HK-2 (cell line): ENCODE data around the gene PSMD4.
A peak's percentile ranks its signal among the peaks of the same experiment; 100 is the strongest.
"Not testable (repeated sequence)": the region's sequence is repeated elsewhere in the genome, so short reads cannot be mapped to it uniquely, and the experiment has no call there.

Source experiments
- DNase-seq: peaks from one replicate; pipeline ENCODE4 v3.0.0-alpha.2; 2018; ENCODE audit not compliant: unreplicated experiment

Gene PSMD4

GRCh38 chr1:151273924-151274466 lies 19.5 kb downstream of the PSMD4 start:
- no peak for DNase-seq

GRCh38 chr1:151275341-151275740 lies 20.8 kb downstream of the PSMD4 start:
- not testable (repeated sequence) for DNase-seq

GRCh38 chr1:151277249-151277648 lies 22.7 kb downstream of the PSMD4 start:
- no peak for DNase-seq

GRCh38 chr1:151281225-151281968 lies 26.9 kb downstream of the PSMD4 start:
- peak; percentile 97 for DNase-seq

GRCh38 chr1:151281969-151282882 lies 27.7 kb downstream of the PSMD4 start, which contains the start of gene ZNF687:
ZNF687 (plus strand) TSS chr1:151282299; CDS start chr1:151286292, 3,993 bp downstream.
- peak; percentile 100 for DNase-seq

GRCh38 chr1:151282883-151283725 lies 28.6 kb downstream of the PSMD4 start:
- peak; percentile 50 for DNase-seq

- no peak for DNase-seq
Observed at GRCh38 chr1:151284013-151284577, 29.6 kb downstream of the PSMD4 start.

GRCh38 chr1:151286619-151287340 lies 32.2 kb downstream of the PSMD4 start:
- no peak for DNase-seq

- no peak for DNase-seq
Observed at GRCh38 chr1:151287341-151287699, 32.8 kb downstream of the PSMD4 start.

- no peak for DNase-seq
Observed at GRCh38 chr1:151287767-151288500, 33.4 kb downstream of the PSMD4 start.

GRCh38 chr1:151288502-151288901 lies 34.0 kb downstream of the PSMD4 start:
- DNase-seq, result no peak

GRCh38 chr1:151289080-151289935 lies 34.8 kb downstream of the PSMD4 start:
- DNase-seq, result no peak

GRCh38 chr1:151289991-151290708 lies 35.6 kb downstream of the PSMD4 start:
- DNase-seq, result no peak

- no peak for DNase-seq
Observed at GRCh38 chr1:151290709-151291303, 36.3 kb downstream of the PSMD4 start.

- DNase-seq, result no peak
Observed at GRCh38 chr1:151292207-151293030, 37.9 kb downstream of the PSMD4 start.

GRCh38 chr1:151293093-151293492 lies 38.6 kb downstream of the PSMD4 start:
- no peak for DNase-seq
